ENCODE measurements around the gene NCAN. TPM values are rescaled to one million over a fixed set of nuclear protein-coding genes. Genes with fewer than 3 reads are reported as not detected.

The NCAN gene
- total and polyA plus RNA-seq, 2 of the 13 experiments (the other 11 are each of a cell fraction or from before 2014, with no cell fraction given), result not detected

GRCh38 chr19:19214892-19215291, 3.1 kb downstream of the NCAN start (continued):
- TF ChIP-seq ZNF431 (CRISPR knock-in tag; IDR thresholded peaks at IDR 0.05; ENCODE audit: borderline replicate concordance, low read depth) (no peak), ZNF484 (CRISPR knock-in tag; IDR thresholded peaks at IDR 0.05; ENCODE audit: borderline replicate concordance, low read depth) (no peak), ZNF557 (CRISPR knock-in tag; IDR thresholded peaks at IDR 0.05) (0 out of 2 replicates have a peak, but pooled peaks have one; percentile 85), ZNF44 (CRISPR knock-in tag; IDR thresholded peaks at IDR 0.05) (no peak), MIXL1 (CRISPR knock-in tag; IDR thresholded peaks at IDR 0.05) (0 out of 2 replicates have a peak, but pooled peaks have one; percentile 68), AGO1 (IDR thresholded peaks at IDR 0.05; ENCODE audit: low read depth, low read length, poor library complexity, severe bottlenecking) (no peak), MED1 (CRISPR knock-in tag; IDR thresholded peaks at IDR 0.05) (peak; percentile 46), ZNF143 (CRISPR knock-in tag; IDR thresholded peaks at IDR 0.05) (peak; percentile 74), SYNCRIP (IDR thresholded peaks at IDR 0.05; ENCODE audit: insufficient read depth, low read depth, low read length) (no peak), SRY (CRISPR knock-in tag; IDR thresholded peaks at IDR 0.05) (peak; percentile 85), IKZF4 (CRISPR knock-in tag; IDR thresholded peaks at IDR 0.05; ENCODE audit: borderline replicate concordance, low read depth, not compliant biosample characterization) (no peak), ZNF558 (CRISPR knock-in tag; IDR thresholded peaks at IDR 0.05; ENCODE audit: borderline replicate concordance) (peak; percentile 62; the same call in 1 of the 2 replicates), ZNF574 (CRISPR knock-in tag; IDR thresholded peaks at IDR 0.05) (peak; percentile 75), HOXD1 (CRISPR knock-in tag; IDR thresholded peaks at IDR 0.05) (peak; percentile 69; the same call in 1 of the 2 replicates), CBX5 (CRISPR knock-in tag; IDR thresholded peaks at IDR 0.05; ENCODE audit: borderline replicate concordance) (0 out of 2 replicates have a peak, but pooled peaks have one; percentile 44), ZNF275 (CRISPR knock-in tag; IDR thresholded peaks at IDR 0.05; ENCODE audit: borderline replicate concordance) (no peak), U2AF1 (optimal IDR thresholded peaks at IDR 0.05; ENCODE audit: low read depth, low read length) (no peak), SMARCC2 (IDR thresholded peaks at IDR 0.05) (no peak), MIER3 (CRISPR knock-in tag; IDR thresholded peaks at IDR 0.05; ENCODE audit: borderline replicate concordance) (peak; percentile 49; the same call in 1 of the 2 replicates), MBNL3 (CRISPR knock-in tag; conservative IDR thresholded peaks at IDR 0.05) (no peak), CEBPG (CRISPR knock-in tag; IDR thresholded peaks at IDR 0.05) (no peak), HBP1 (CRISPR knock-in tag; IDR thresholded peaks at IDR 0.05; ENCODE audit: low read depth) (peak; percentile 91)
- TF ChIP-seq, protein P1, sequence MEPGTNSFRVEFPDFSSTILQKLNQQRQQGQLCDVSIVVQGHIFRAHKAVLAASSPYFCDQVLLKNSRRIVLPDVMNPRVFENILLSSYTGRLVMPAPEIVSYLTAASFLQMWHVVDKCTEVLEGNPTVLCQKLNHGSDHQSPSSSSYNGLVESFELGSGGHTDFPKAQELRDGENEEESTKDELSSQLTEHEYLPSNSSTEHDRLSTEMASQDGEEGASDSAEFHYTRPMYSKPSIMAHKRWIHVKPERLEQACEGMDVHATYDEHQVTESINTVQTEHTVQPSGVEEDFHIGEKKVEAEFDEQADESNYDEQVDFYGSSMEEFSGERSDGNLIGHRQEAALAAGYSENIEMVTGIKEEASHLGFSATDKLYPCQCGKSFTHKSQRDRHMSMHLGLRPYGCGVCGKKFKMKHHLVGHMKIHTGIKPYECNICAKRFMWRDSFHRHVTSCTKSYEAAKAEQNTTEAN (CRISPR knock-in tag; conservative IDR thresholded peaks at IDR 0.05), result peak; percentile 87

Measured in HepG2 (cell line).